ENCODE measurements around the gene ANHX.

Gene ANHX

DNA sequence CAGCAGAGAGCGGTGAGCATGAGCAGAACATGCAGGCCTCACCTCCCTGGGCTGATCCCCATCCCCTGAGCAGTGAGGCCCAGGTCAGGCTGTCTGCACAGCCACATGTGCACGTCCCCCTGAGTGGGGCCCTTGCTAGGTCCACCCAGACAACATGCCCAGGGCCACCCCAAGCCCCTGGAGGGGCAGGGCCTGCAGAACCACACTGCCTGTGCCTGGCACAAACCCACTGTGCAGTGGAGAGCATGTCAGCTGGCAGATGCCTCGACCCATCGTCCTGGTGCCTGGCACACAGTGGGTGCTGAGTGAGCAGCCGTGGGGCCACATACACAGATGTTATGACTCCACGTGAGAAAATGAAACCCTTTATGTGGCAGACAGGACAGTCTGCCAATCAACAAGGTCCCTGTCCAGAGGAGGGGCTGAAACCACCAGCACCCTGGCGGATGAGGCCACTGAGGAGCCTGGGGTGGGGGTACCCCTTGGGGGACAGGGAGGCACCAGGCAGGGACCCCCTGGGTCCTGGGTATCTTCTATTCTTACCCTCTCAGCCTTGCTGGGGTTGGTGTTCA lies 8.3 kb downstream of the ANHX start:
- Histone ChIP-seq H3K9me3 (ENCODE audit: control insufficient read depth, low read length) (no peaks in the 10 kb centered on the region), H3K9ac (ENCODE audit: low read length) (no peak overlapping the region), H3K4me1 (ENCODE audit: control insufficient read depth, insufficient read depth, low read length) (no peaks in the 10 kb centered on the region), H3K27me3 (ENCODE audit: control insufficient read depth, insufficient read depth, low read length) (no peaks in the 10 kb centered on the region), H3K4me3 (ENCODE audit: low read length) (no peak overlapping the region), H3K36me3 (ENCODE audit: control insufficient read depth, insufficient read depth, low read length) (no peaks in the 10 kb centered on the region)

DNA sequence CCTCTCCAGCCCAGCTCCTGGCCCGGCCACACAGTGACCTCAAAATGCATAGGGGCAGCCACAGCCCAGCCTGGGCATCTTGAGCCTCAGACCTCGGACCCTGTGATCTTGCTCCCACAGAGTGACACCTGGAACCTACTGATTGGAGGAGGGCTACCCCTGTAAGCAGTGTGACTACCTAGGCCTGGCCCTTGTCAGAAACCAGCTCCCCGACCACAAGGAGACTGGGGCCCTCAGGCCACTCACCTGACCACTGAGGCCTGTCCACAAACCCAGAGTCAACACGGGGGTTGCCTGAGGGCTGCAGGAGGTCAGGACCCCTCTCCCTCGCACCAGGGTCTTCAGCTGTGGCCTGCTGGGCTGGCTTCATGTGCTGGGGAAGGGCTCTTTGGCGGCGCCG lies 9.0 kb downstream of the ANHX start:
- no peaks in the 10 kb centered on the region for H3K4me1 ChIP-seq (ENCODE audit: control insufficient read depth, insufficient read depth, low read length)
- H3K4me3 ChIP-seq (ENCODE audit: low read length) = no peak overlapping the region
- H3K27me3 ChIP-seq (ENCODE audit: control insufficient read depth, insufficient read depth, low read length) = no peaks in the 10 kb centered on the region
- H3K36me3 ChIP-seq (ENCODE audit: control insufficient read depth, insufficient read depth, low read length) = no peaks in the 10 kb centered on the region
- no peaks in the 10 kb centered on the region for H3K9me3 ChIP-seq (ENCODE audit: control insufficient read depth, low read length)
- no peak overlapping the region for H3K9ac ChIP-seq (ENCODE audit: low read length)

DNA sequence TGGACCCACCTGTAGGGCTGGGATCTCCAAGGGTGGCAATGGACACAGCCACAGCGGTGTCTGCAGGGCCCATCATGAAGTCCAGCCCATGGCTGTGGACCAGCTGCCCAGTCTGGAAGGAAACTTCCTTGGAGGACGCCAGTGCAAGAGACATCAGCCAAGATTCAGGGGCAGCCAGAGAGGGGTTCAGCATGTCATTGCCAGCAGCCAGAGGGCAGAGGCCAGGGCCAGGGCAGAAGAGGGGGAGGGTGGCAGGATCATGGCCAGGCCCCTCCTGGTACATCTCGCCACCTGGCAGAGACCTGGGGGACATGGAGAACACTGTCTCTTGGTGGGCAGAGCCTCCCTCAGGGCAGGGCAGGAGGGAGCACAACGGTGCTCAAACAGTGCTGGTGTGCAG lies 10.2 kb downstream of the ANHX start:
- no peaks in the 10 kb centered on the region for H3K9me3 ChIP-seq (ENCODE audit: control insufficient read depth, low read length)
- no peak overlapping the region for H3K9ac ChIP-seq (ENCODE audit: low read length)
- no peak overlapping the region for H3K4me3 ChIP-seq (ENCODE audit: low read length)
- no peaks in the 10 kb centered on the region for H3K27me3 ChIP-seq (ENCODE audit: control insufficient read depth, insufficient read depth, low read length)
- H3K36me3 ChIP-seq (ENCODE audit: control insufficient read depth, insufficient read depth, low read length) = no peaks in the 10 kb centered on the region
- no peaks in the 10 kb centered on the region for H3K4me1 ChIP-seq (ENCODE audit: control insufficient read depth, insufficient read depth, low read length)

DNA sequence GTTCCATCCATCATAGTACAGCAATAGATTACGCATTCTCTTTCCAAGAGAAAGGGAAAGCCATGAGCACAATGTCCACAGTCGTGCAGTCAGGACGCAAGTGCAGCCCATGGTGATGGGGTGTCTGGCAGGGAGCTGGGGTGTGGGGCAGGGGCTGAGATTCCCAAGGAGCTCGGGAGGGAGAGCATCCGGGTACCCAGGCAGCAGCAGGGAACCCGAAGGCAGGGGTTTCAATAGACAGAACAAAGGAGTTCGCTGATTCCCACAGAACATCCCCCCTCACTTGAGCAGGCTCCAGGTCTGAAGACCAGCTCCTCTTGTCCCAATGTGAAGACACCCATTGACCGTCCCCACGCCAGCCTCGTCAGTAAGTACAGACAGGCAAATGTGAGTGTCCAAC lies 13.5 kb downstream of the ANHX start:
- H3K4me3 ChIP-seq (ENCODE audit: low read length) = no peak overlapping the region
- H3K9me3 ChIP-seq (ENCODE audit: control insufficient read depth, low read length) = peaks cover 5% of the 10 kb centered on the region
- no peaks in the 10 kb centered on the region for H3K36me3 ChIP-seq (ENCODE audit: control insufficient read depth, insufficient read depth, low read length)
- H3K9ac ChIP-seq (ENCODE audit: low read length) = no peak overlapping the region
- no peaks in the 10 kb centered on the region for H3K27me3 ChIP-seq (ENCODE audit: control insufficient read depth, insufficient read depth, low read length)
- H3K4me1 ChIP-seq (ENCODE audit: control insufficient read depth, insufficient read depth, low read length) = no peaks in the 10 kb centered on the region

DNA sequence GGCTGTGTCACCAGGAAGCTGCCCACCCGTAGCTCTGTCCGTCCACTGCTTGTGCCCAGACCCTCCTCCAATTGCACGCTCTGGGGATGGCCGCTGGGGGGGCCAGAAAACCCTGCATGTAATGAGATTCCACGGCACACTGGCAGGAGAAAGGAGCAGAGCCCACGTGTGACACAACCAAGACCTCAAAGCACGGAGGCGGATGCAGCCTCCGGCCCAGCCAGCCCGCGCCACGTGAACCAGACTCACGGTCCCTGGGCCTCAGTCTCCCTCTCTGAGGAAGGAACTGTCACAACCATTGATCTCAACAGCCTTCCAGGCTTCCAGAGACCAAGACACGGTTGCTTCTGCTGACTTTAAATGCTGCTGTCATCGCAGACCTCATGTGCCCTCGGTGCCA lies 14.4 kb downstream of the ANHX start:
- H3K4me1 ChIP-seq (ENCODE audit: control insufficient read depth, insufficient read depth, low read length) = no peaks in the 10 kb centered on the region
- H3K9me3 ChIP-seq (ENCODE audit: control insufficient read depth, low read length) = peaks cover 5% of the 10 kb centered on the region
- no peaks in the 10 kb centered on the region for H3K36me3 ChIP-seq (ENCODE audit: control insufficient read depth, insufficient read depth, low read length)
- no peak overlapping the region for H3K9ac ChIP-seq (ENCODE audit: low read length)
- H3K4me3 ChIP-seq (ENCODE audit: low read length) = no peak overlapping the region
- H3K27me3 ChIP-seq (ENCODE audit: control insufficient read depth, insufficient read depth, low read length) = no peaks in the 10 kb centered on the region

DNA sequence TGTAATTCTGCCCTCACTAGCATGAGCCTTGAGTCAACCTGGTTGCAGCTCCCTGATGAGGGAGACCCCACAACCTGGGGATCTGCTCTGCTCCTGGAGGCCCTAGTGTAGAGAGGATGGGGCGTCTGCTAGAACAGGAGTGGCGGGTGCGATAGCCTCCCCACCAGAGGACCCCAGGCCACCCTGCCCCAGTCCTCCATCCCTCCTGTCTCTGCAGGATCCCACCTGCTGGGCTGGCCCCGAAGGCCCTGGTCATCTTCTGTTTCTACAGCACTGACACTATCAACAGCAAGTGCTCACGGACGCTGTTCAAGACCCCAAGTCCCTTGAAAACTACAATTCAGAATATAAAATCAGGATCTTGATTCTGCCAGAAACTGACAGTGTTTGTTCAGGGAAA lies 15.2 kb downstream of the ANHX start:
- Histone ChIP-seq H3K36me3 (ENCODE audit: control insufficient read depth, insufficient read depth, low read length) (no peaks in the 10 kb centered on the region), H3K9ac (ENCODE audit: low read length) (no peak overlapping the region), H3K27me3 (ENCODE audit: control insufficient read depth, insufficient read depth, low read length) (no peaks in the 10 kb centered on the region), H3K4me3 (ENCODE audit: low read length) (no peak overlapping the region), H3K9me3 (ENCODE audit: control insufficient read depth, low read length) (peaks cover 5% of the 10 kb centered on the region), H3K4me1 (ENCODE audit: control insufficient read depth, insufficient read depth, low read length) (no peaks in the 10 kb centered on the region)

DNA sequence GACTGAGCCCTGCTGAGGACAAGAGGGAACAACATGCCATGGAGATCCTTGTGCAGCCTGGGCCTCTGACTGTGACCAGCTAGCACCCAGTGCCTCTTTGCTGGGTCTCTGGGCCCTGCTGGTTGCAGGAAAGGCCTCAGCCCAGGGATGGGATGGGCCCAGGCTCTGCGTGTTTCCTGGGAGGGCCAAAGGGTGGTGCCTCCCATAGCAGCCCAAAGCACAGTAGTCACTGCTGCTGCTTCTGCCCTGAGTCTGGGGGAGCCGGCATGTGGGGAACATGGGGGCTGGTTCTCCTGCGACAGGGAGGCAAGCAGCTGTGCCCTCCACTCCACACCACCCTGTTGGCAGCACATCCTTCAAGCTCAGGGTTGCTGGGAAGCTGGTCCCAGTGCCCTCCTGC lies 18.5 kb downstream of the ANHX start:
- Histone ChIP-seq H3K4me1 (ENCODE audit: control insufficient read depth, insufficient read depth, low read length) (no peaks in the 10 kb centered on the region), H3K27me3 (ENCODE audit: control insufficient read depth, insufficient read depth, low read length) (no peaks in the 10 kb centered on the region), H3K4me3 (ENCODE audit: low read length) (no peak overlapping the region), H3K9ac (ENCODE audit: low read length) (no peak overlapping the region), H3K9me3 (ENCODE audit: control insufficient read depth, low read length) (peaks cover 5% of the 10 kb centered on the region), H3K36me3 (ENCODE audit: control insufficient read depth, insufficient read depth, low read length) (no peaks in the 10 kb centered on the region)

DNA sequence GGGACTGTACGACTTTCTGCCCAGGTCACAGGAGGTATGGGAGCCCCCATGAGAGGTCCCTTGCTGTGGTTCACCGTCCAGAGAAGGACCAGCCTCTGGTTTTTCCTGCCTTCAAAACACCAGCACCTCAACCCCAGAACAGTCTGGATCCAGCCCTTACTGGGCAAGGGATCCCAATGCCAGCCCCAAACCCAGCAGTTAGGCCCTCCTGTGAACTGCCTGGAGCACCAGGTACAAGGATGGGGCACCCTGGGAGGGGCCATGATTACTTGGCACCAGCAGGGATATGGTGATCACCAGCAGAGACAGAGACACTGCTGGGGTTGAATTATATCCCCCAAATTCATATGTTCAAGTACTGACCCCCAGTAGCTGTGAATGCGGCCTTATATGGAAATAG lies 20.0 kb downstream of the ANHX start:
- no peak overlapping the region for H3K4me3 ChIP-seq (ENCODE audit: low read length)
- H3K36me3 ChIP-seq (ENCODE audit: control insufficient read depth, insufficient read depth, low read length) = no peaks in the 10 kb centered on the region
- no peaks in the 10 kb centered on the region for H3K27me3 ChIP-seq (ENCODE audit: control insufficient read depth, insufficient read depth, low read length)
- peaks cover 6% of the 10 kb centered on the region for H3K9me3 ChIP-seq (ENCODE audit: control insufficient read depth, low read length)
- H3K9ac ChIP-seq (ENCODE audit: low read length) = no peak overlapping the region
- no peaks in the 10 kb centered on the region for H3K4me1 ChIP-seq (ENCODE audit: control insufficient read depth, insufficient read depth, low read length)

DNA sequence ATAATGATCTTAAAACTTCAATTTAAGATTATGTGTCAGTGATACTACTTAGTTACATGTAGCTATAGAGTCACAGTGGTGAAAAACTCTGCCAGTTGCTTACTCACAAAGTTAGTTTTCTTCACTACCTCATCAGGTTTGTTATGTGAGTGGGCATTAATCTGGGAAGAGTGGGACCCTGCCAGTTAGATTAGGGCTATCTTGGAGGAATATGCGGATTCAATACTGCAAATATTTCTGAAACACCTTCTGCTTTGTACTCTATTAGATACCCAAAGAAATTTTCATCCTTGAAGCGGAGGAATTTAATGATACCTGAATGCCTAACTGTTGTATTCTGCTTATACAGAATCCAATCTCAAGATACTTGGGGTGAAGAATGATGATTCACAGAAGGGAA lies 29.3 kb downstream of the ANHX start:
- H3K9me3 ChIP-seq (ENCODE audit: control insufficient read depth, low read length) = peaks cover 50% of the 10 kb centered on the region
- H3K36me3 ChIP-seq (ENCODE audit: control insufficient read depth, insufficient read depth, low read length) = peaks cover 16% of the 10 kb centered on the region
- H3K27me3 ChIP-seq (ENCODE audit: control insufficient read depth, insufficient read depth, low read length) = no peaks in the 10 kb centered on the region
- no peak overlapping the region for H3K9ac ChIP-seq (ENCODE audit: low read length)
- no peaks in the 10 kb centered on the region for H3K4me1 ChIP-seq (ENCODE audit: control insufficient read depth, insufficient read depth, low read length)
- no peak overlapping the region for H3K4me3 ChIP-seq (ENCODE audit: low read length)

DNA sequence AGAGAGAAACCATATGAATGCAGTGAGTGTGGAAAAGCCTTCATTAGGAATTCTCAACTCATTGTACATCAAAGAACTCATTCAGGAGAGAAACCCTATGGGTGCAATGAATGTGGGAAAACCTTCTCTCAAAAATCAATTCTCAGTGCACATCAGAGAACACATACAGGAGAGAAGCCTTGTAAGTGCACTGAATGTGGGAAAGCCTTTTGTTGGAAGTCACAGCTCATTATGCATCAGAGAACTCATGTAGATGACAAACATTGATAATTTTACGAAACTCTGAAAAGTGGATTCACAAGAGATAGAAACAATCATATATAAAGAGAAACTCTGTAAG lies 31.4 kb downstream of the ANHX start:
- Histone ChIP-seq H3K36me3 (ENCODE audit: control insufficient read depth, insufficient read depth, low read length) (peaks cover 16% of the 10 kb centered on the region), H3K4me3 (ENCODE audit: low read length) (peak overlapping the region; percentile 17), H3K9me3 (ENCODE audit: control insufficient read depth, low read length) (peaks cover 54% of the 10 kb centered on the region)

DNA sequence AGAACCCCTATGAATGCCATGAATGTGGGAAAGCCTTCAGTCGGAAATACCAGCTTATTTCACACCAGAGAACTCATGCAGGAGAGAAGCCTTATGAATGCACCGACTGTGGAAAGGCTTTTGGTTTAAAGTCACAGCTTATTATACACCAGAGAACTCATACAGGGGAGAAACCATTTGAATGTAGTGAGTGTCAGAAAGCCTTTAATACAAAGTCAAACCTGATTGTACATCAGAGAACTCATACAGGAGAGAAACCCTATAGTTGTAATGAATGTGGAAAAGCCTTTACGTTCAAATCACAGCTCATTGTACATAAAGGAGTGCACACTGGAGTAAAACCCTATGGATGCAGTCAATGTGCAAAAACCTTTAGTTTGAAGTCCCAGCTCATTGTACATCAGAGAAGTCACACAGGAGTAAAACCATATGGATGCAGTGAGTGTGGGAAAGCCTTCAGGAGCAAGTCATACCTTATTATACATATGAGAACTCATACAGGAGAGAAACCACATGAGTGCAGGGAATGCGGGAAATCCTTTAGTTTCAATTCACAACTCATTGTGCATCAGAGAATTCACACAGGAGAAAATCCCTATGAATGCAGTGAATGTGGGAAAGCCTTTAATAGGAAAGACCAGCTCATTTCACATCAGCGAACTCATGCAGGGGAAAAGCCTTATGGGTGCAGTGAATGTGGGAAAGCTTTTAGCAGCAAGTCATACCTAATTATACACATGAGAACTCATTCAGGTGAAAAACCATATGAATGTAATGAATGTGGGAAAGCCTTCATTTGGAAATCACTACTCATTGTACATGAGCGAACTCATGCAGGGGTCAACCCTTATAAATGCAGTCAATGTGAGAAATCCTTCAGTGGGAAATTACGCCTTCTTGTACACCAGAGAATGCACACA lies 32.1 kb downstream of the ANHX start:
- Histone ChIP-seq H3K9me3 (ENCODE audit: control insufficient read depth, low read length) (peaks cover 54% of the 10 kb centered on the region), H3K9ac (ENCODE audit: low read length) (no peak overlapping the region), H3K36me3 (ENCODE audit: control insufficient read depth, insufficient read depth, low read length) (peaks cover 16% of the 10 kb centered on the region), H3K4me3 (ENCODE audit: low read length) (peak overlapping the region; percentile 17), H3K4me1 (ENCODE audit: control insufficient read depth, insufficient read depth, low read length) (no peaks in the 10 kb centered on the region), H3K27me3 (ENCODE audit: control insufficient read depth, insufficient read depth, low read length) (no peaks in the 10 kb centered on the region)

More for the DNA sequence above, 31.4 kb downstream of the ANHX start:
- Histone ChIP-seq H3K27me3 (ENCODE audit: control insufficient read depth, insufficient read depth, low read length) (no peaks in the 10 kb centered on the region), H3K4me1 (ENCODE audit: control insufficient read depth, insufficient read depth, low read length) (no peaks in the 10 kb centered on the region), H3K9ac (ENCODE audit: low read length) (no peak overlapping the region)

DNA sequence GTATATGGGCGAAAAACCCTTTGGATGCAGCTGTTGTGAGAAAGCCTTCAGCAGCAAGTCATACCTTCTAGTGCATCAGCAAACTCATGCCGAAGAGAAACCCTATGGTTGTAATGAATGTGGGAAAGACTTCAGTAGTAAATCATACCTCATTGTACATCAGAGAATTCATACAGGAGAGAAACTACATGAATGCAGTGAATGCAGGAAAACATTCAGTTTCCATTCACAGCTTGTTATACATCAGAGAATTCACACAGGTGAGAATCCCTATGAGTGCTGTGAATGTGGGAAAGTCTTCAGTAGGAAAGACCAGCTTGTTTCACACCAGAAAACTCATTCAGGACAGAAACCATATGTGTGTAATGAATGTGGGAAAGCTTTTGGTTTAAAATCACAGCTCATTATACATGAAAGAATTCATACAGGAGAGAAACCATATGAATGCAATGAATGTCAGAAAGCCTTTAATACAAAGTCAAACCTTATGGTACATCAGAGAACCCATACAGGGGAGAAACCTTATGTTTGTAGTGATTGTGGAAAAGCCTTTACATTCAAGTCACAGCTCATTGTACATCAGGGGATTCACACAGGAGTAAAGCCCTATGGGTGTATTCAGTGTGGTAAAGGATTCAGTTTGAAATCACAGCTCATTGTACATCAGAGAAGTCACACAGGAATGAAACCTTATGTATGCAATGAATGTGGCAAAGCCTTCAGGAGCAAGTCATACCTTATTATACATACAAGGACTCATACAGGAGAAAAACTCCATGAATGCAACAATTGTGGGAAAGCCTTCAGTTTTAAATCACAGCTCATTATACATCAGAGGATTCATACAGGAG lies 33.0 kb downstream of the ANHX start:
- Histone ChIP-seq H3K4me3 (ENCODE audit: low read length) (peak overlapping the region; percentile 17), H3K9ac (ENCODE audit: low read length) (no peak overlapping the region), H3K9me3 (ENCODE audit: control insufficient read depth, low read length) (peaks cover 54% of the 10 kb centered on the region), H3K27me3 (ENCODE audit: control insufficient read depth, insufficient read depth, low read length) (no peaks in the 10 kb centered on the region), H3K4me1 (ENCODE audit: control insufficient read depth, insufficient read depth, low read length) (no peaks in the 10 kb centered on the region), H3K36me3 (ENCODE audit: control insufficient read depth, insufficient read depth, low read length) (peaks cover 16% of the 10 kb centered on the region)

Data from mucosa of stomach (tissue), 1 donor.